ENCODE measurements around the gene CUEDC1. TPM values are rescaled to one million over a fixed set of nuclear protein-coding genes. Genes with fewer than 3 reads are reported as not detected.

Gene CUEDC1
- total and polyA plus RNA-seq, 2 of the 4 experiments (the other 2 are of a cell fraction): 4.1 to 21.2 TPM

GRCh38 chr17:57889892-57890856, 65.0 kb downstream of the CUEDC1 start:
- Histone ChIP-seq H2AFZ (replicated peaks; ENCODE audit: low read length, poor library complexity) (peak overlapping the region; percentile 59), H3K18ac (ENCODE audit: low read depth, low read length) (peak overlapping the region; percentile 85), H3K23ac (ENCODE audit: low read depth, low read length) (peak overlapping the region; percentile 90), H3K4me2 (ENCODE audit: low read depth, low read length) (no peak overlapping the region), H3K27me3 (ENCODE audit: control insufficient read depth, insufficient read depth, low read length) (no peaks in the 10 kb centered on the region), H3K4ac (ENCODE audit: low read depth, low read length) (peak overlapping the region; percentile 96), H3K9me3 (ENCODE audit: control insufficient read depth, insufficient read depth, low read length) (no peaks in the 10 kb centered on the region), H3K9me1 (ENCODE audit: insufficient read depth, low read length) (peaks cover 41% of the 10 kb centered on the region), H3K14ac (replicated peaks; ENCODE audit: low read depth, low read length) (peak overlapping the region; percentile 96), H3K36me3 (ENCODE audit: control insufficient read depth, insufficient read depth, low read length) (peaks cover under 1% of the 10 kb centered on the region; the same call in 1 of the 2 replicates), H3K4me3 (ENCODE audit: insufficient read depth, low read depth, low read length) (no peak overlapping the region), H4K8ac (ENCODE audit: low read depth in 2 of 2, low read length in 2 of 2) (peak overlapping the region; percentile 31 to 94), H4K20me1 (ENCODE audit: insufficient read depth, low read length) (peaks cover 6% of the 10 kb centered on the region; the same call in 1 of the 2 replicates), H2BK120ac (ENCODE audit: low read depth, low read length) (peak overlapping the region; percentile 98), H2BK5ac (ENCODE audit: low read depth, low read length, poor library complexity, severe bottlenecking) (peak overlapping the region; percentile 96), H3K27ac (ENCODE audit: insufficient read depth, low read length) (peak overlapping the region; percentile 67), H3K79me1 (ENCODE audit: low read depth in 1 of 2, low read length in 2 of 2) (peaks cover 52 to 81% of the 10 kb centered on the region in 2 experiments), H4K91ac (ENCODE audit: insufficient read depth, low read depth, low read length) (peak overlapping the region; percentile 99), H3K4me1 (ENCODE audit: control insufficient read depth, insufficient read depth, low read length) (peaks cover 44% of the 10 kb centered on the region), H2AK5ac (ENCODE audit: low read depth, low read length) (peak overlapping the region; percentile 100), H2BK15ac (ENCODE audit: low read depth, low read length) (peak overlapping the region; percentile 90), H3K56ac (ENCODE audit: extremely low read depth, insufficient read depth, low read length) (peak overlapping the region; percentile 81), H4K5ac (ENCODE audit: low read depth, low read length) (peak overlapping the region; percentile 85), H2AK9ac (replicated peaks; ENCODE audit: low read depth, low read length, poor library complexity) (peak overlapping the region; percentile 92), H2BK20ac (ENCODE audit: low read depth, low read length) (peak overlapping the region; percentile 98), H3K9ac (ENCODE audit: low read depth, low read length) (peak overlapping the region; percentile 30)
- dilution Hi-C loops (cut with HindIII; ENCODE audit: low sequenced_read_pairs, unreplicated experiment) (no loop called here), intact Hi-C loops (cut with micrococcal nuclease) (loop anchor here (1.0 kb wide), 1 partner anchor 9 kb away; no protein-coding TSS in a partner anchor), in situ Hi-C loops (cut with MboI; ENCODE audit: low sequenced_read_pairs) (no loop called here)
- peak; percentile 86 for DNase-seq
- ChIA-PET CTCF (interaction anchor here (0.6 to 0.9 kb wide), 2 partner anchors 109 to 1135 kb away, joined by 3 read pairs; no protein-coding TSS in a partner anchor), POLR2A (ENCODE audit: unreplicated experiment) (no interaction called here)
- 100% methylated on average over 1 of the region's 11 CpGs; no CpG with 5 or more reads in 1 of the 2 experiments for WGBS, 2 experiments (ENCODE audit: extremely low coverage in 2 of 2, insufficient read length in 1 of 2)
- peak; percentile 43 for ATAC-seq (ENCODE audit: low read depth)
- no TSS peak for BruUV-seq (replicated peaks)
- TF ChIP-seq CHD1 (IDR thresholded peaks at IDR 0.05; ENCODE audit: low read depth, low read length) (no peak), NFE2L2 (IDR thresholded peaks at IDR 0.05; ENCODE audit: low read depth, low read length) (no peak), SMC3 (IDR thresholded peaks at IDR 0.05; ENCODE audit: low read depth, low read length) (peak; percentile 24; the same call in 1 of the 2 replicates), FOS (IDR thresholded peaks at IDR 0.05; ENCODE audit: low read depth, low read length) (peak; percentile 55; the same call in 1 of the 2 replicates), MXI1 (IDR thresholded peaks at IDR 0.05; ENCODE audit: borderline replicate concordance, low read depth, low read length) (no peak), BHLHE40 (IDR thresholded peaks at IDR 0.05; ENCODE audit: low read depth, low read length) (0 out of 2 replicates have a peak, but pooled peaks have one; percentile 4), POLR2A (IDR thresholded peaks at IDR 0.05; ENCODE audit: low read depth, low read length) (no peak), RCOR1 (IDR thresholded peaks at IDR 0.05; ENCODE audit: insufficient replicate concordance, low read length) (peak; percentile 63), RFX5 (IDR thresholded peaks at IDR 0.05; ENCODE audit: low read depth, low read length) (no peak), MAFK (IDR thresholded peaks at IDR 0.05; ENCODE audit: low read depth, low read length) (no peak)
- TF ChIP-seq, protein P1, sequence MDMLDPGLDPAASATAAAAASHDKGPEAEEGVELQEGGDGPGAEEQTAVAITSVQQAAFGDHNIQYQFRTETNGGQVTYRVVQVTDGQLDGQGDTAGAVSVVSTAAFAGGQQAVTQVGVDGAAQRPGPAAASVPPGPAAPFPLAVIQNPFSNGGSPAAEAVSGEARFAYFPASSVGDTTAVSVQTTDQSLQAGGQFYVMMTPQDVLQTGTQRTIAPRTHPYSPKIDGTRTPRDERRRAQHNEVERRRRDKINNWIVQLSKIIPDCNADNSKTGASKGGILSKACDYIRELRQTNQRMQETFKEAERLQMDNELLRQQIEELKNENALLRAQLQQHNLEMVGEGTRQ (IDR thresholded peaks at IDR 0.05; ENCODE audit: low read depth, low read length): no peak
- TF ChIP-seq, protein P2, sequence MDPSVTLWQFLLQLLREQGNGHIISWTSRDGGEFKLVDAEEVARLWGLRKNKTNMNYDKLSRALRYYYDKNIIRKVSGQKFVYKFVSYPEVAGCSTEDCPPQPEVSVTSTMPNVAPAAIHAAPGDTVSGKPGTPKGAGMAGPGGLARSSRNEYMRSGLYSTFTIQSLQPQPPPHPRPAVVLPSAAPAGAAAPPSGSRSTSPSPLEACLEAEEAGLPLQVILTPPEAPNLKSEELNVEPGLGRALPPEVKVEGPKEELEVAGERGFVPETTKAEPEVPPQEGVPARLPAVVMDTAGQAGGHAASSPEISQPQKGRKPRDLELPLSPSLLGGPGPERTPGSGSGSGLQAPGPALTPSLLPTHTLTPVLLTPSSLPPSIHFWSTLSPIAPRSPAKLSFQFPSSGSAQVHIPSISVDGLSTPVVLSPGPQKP (IDR thresholded peaks at IDR 0.05; ENCODE audit: borderline replicate concordance, low read depth, low read length): no peak
- TF ChIP-seq, protein P3, sequence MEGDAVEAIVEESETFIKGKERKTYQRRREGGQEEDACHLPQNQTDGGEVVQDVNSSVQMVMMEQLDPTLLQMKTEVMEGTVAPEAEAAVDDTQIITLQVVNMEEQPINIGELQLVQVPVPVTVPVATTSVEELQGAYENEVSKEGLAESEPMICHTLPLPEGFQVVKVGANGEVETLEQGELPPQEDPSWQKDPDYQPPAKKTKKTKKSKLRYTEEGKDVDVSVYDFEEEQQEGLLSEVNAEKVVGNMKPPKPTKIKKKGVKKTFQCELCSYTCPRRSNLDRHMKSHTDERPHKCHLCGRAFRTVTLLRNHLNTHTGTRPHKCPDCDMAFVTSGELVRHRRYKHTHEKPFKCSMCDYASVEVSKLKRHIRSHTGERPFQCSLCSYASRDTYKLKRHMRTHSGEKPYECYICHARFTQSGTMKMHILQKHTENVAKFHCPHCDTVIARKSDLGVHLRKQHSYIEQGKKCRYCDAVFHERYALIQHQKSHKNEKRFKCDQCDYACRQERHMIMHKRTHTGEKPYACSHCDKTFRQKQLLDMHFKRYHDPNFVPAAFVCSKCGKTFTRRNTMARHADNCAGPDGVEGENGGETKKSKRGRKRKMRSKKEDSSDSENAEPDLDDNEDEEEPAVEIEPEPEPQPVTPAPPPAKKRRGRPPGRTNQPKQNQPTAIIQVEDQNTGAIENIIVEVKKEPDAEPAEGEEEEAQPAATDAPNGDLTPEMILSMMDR (conservative IDR thresholded peaks at IDR 0.05; ENCODE audit: low read depth, low read length): no peak

Measured in IMR-90 (cell line).